Measurements from ENCODE around the gene GPX4. TPM values are rescaled to one million over a fixed set of nuclear protein-coding genes. Genes with fewer than 3 reads are reported as not detected.

GPX4 gene
- total RNA-seq, 2 donors from 2014 or later: 152 to 157 TPM

DNA sequence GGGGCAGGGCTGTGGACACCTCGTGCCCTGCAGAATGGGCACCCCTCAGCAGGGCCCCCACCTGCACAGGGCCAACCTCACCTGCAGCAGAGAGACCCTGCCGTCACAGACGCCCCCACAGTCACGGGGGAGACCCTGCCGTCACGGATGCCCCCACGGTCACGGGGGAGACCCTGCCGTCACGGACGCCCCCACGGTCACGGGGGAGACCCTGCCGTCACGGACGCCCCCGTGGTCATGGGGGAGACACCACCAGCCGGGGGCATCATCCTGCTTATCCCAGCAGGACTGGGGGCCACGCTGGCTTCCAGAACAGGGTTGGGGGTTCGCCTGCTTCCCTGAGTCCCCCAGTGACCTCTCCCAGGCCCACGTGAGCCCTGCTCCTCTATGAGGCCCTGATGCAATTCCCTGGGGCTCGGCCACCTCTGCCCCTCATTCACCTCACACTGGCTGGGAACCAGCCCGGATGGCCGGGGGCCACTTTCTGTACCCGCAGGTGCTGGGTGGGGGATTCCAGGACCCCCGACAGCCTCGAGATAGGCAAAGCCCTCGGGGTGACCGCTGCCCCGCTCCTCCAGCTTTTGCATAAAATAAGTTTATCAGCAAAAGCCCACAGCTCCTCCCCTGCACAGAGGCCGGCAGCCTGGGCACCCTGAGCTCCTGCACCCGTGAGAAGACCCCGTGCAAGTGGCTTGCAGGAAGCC, 46.7 kb downstream of the GPX4 start:
- no peak overlapping the region for H3K4me3 ChIP-seq
- H3K36me3 ChIP-seq (replicated peaks in 1 of 2; ENCODE audit: insufficient read depth in 1 of 2, low read depth in 2 of 2): peaks cover 0 to 7% of the 10 kb centered on the region in 2 donors
- H3K27ac ChIP-seq: no peak overlapping the region
- ATAC-seq (no peak), DNase-seq (no peak)
- no peaks in the 10 kb centered on the region for H3K27me3 ChIP-seq
- TF ChIP-seq, protein P1, sequence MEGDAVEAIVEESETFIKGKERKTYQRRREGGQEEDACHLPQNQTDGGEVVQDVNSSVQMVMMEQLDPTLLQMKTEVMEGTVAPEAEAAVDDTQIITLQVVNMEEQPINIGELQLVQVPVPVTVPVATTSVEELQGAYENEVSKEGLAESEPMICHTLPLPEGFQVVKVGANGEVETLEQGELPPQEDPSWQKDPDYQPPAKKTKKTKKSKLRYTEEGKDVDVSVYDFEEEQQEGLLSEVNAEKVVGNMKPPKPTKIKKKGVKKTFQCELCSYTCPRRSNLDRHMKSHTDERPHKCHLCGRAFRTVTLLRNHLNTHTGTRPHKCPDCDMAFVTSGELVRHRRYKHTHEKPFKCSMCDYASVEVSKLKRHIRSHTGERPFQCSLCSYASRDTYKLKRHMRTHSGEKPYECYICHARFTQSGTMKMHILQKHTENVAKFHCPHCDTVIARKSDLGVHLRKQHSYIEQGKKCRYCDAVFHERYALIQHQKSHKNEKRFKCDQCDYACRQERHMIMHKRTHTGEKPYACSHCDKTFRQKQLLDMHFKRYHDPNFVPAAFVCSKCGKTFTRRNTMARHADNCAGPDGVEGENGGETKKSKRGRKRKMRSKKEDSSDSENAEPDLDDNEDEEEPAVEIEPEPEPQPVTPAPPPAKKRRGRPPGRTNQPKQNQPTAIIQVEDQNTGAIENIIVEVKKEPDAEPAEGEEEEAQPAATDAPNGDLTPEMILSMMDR (IDR thresholded peaks at IDR 0.05): no peak
- no peaks in the 10 kb centered on the region for H3K9me3 ChIP-seq
- H3K4me1 ChIP-seq: peaks cover 20% of the 10 kb centered on the region
- intact Hi-C loops (cut with DNase I): no loop called here
- 89 to 92% methylated on average over 13 to 33 of the region's 33 CpGs for WGBS, 2 donors

GRCh38 chr19:1151037-1151724, 47.4 kb downstream of the GPX4 start:
- intact Hi-C loops (cut with DNase I): no loop called here
- 92 to 93% methylated on average over 6 to 12 of the region's 12 CpGs for WGBS, 2 donors
- H3K27ac ChIP-seq: peak overlapping the region in 3 of 4 donors; percentile 7 to 61 (median 48)
- DNase-seq: no peak
- no peaks in the 10 kb centered on the region for H3K27me3 ChIP-seq
- no peaks in the 10 kb centered on the region for H3K9me3 ChIP-seq
- no peak overlapping the region for H3K4me3 ChIP-seq
- TF ChIP-seq, protein P1 (IDR thresholded peaks at IDR 0.05): no peak
- no peak for TF ChIP-seq POLR2A (IDR thresholded peaks at IDR 0.05)
- peaks cover 0 to 7% of the 10 kb centered on the region in 2 donors for H3K36me3 ChIP-seq (replicated peaks in 1 of 2; ENCODE audit: insufficient read depth in 1 of 2, low read depth in 2 of 2)
- H3K4me1 ChIP-seq: peaks cover 27% of the 10 kb centered on the region
- ATAC-seq: no peak

- intact Hi-C loops (cut with DNase I): no loop called here
- no peak for TF ChIP-seq POLR2A (IDR thresholded peaks at IDR 0.05)
- TF ChIP-seq, protein P1 (IDR thresholded peaks at IDR 0.05): no peak
- H3K27me3 ChIP-seq: no peaks in the 10 kb centered on the region
- peaks cover 27% of the 10 kb centered on the region for H3K4me1 ChIP-seq
- ATAC-seq: peak; percentile 12
- no peak overlapping the region for H3K4me3 ChIP-seq
- 80 to 84% methylated on average over 29 to 35 of the region's 35 CpGs for WGBS, 2 donors
- peak overlapping the region in 2 of 4 donors; percentile 48 to 61 for H3K27ac ChIP-seq
- peak in 1 of 4 donors; percentile 27 for DNase-seq
- H3K9me3 ChIP-seq: no peaks in the 10 kb centered on the region
- H3K36me3 ChIP-seq (replicated peaks in 1 of 2; ENCODE audit: insufficient read depth in 1 of 2, low read depth in 2 of 2): peaks cover 0 to 5% of the 10 kb centered on the region in 2 donors
Measured at GRCh38 chr19:1151917-1152587, 48.3 kb downstream of the GPX4 start.

GRCh38 chr19:1153891-1154730, 50.3 kb downstream of the GPX4 start:
- Histone ChIP-seq H3K9me3 (no peaks in the 10 kb centered on the region), H3K36me3 (replicated peaks in 1 of 2; ENCODE audit: insufficient read depth in 1 of 2, low read depth in 2 of 2) (peaks cover 0 to 5% of the 10 kb centered on the region in 2 donors), H3K4me1 (peaks cover 27% of the 10 kb centered on the region), H3K27ac (peak overlapping the region in 3 of 4 donors; percentile 1 to 80 (median 72)), H3K4me3 (no peak overlapping the region), H3K27me3 (no peaks in the 10 kb centered on the region)
- intact Hi-C loops (cut with DNase I): no loop called here
- DNase-seq: no peak
- no peak for TF ChIP-seq POLR2A (IDR thresholded peaks at IDR 0.05)
- TF ChIP-seq, protein P1 (IDR thresholded peaks at IDR 0.05): no peak
- 95 to 100% methylated on average over 1 to 53 of the region's 58 CpGs for WGBS, 2 donors
- no peak for ATAC-seq

Data from body of pancreas (tissue), 4 donors.